Smooth muscle cell (in vitro differentiated cells): ENCODE measurements around the gene GMEB1. TPM values are rescaled to one million over a fixed set of nuclear protein-coding genes. Genes with fewer than 3 reads are reported as not detected.

ENCODE experiments used
- DNase-seq: peaks from one replicate; lab custom pipeline; 2025; ENCODE audit not compliant: unreplicated experiment; lab: John Stamatoyannopoulos, UW
- H2AFZ ChIP-seq: fragments of 200-600 bp; sonication (generic); 2 replicates; pipeline ENCODE4 v1.6.0; 2016; ENCODE audit warnings: antibody characterized with exemption, low read depth, mild to moderate bottlenecking
- H3F3A ChIP-seq: fragments of 200-600 bp; sonication (generic); 2 replicates; pipeline ENCODE4 v1.6.0; 2017; ENCODE audit warnings: antibody characterized with exemption, low read depth
- H3K27ac ChIP-seq: fragments of 200-600 bp; sonication (generic); 2 replicates; pipeline ENCODE4 v1.5.1; 2016; ENCODE audit warnings: low read depth, mild to moderate bottlenecking
- H3K27me3 ChIP-seq: fragments of 200-600 bp; sonication (generic); 2 replicates; pipeline ENCODE4 v1.6.1; 2016; ENCODE audit warnings: low read depth, mild to moderate bottlenecking
- H3K36me3 ChIP-seq: fragments of 200-600 bp; sonication (generic); 2 replicates; pipeline ENCODE4 v1.5.1; 2016; ENCODE audit warnings: low read depth
- H3K4me1 ChIP-seq: fragments of 200-600 bp; sonication (generic); 2 replicates; pipeline ENCODE4 v1.5.1; 2016; ENCODE audit warnings: low read depth
- H3K4me2 ChIP-seq: fragments of 200-600 bp; sonication (generic); 2 replicates; pipeline ENCODE4 v1.6.0; 2016; ENCODE audit warnings: mild to moderate bottlenecking
- H3K4me3 ChIP-seq: fragments of 200-600 bp; sonication (generic); 2 replicates; pipeline ENCODE4 v1.5.1; 2016; ENCODE audit warnings: mild to moderate bottlenecking
- H3K79me2 ChIP-seq: fragments of 200-600 bp; sonication (generic); 2 replicates; pipeline ENCODE4 v1.6.0; 2016; ENCODE audit warnings: low read depth, mild to moderate bottlenecking
- H3K9ac ChIP-seq: fragments of 200-600 bp; sonication (generic); 2 replicates; pipeline ENCODE4 v1.6.0; 2016; ENCODE audit warnings: low read depth
- H3K9me3 ChIP-seq: fragments of 200-600 bp; sonication (generic); replicated peaks from 2 replicates; pipeline ENCODE4 v1.5.1; 2016; ENCODE audit warnings: low read depth
- H4K20me1 ChIP-seq: fragments of 200-600 bp; sonication (generic); 2 replicates; pipeline ENCODE4 v1.6.0; 2016; ENCODE audit warnings: low read depth
- CTCF ChIP-seq: fragments of 200-600 bp; sonication (generic); IDR thresholded peaks from 2 replicates; pipeline ENCODE4 v1.5.1; 2017; ENCODE audit warnings: borderline replicate concordance, mild to moderate bottlenecking, antibody characterized with exemption; ENCODE audit not compliant: insufficient read depth, poor library complexity, severe bottlenecking
- WGBS: methylation state at CpG from one replicate; pipeline ENCODE4 v1.1.7; 2016; ENCODE audit warnings: low lambda C conversion rate; 5-methylcytosine and 5-hydroxymethylcytosine counted together
- polyA plus RNA-seq: library from polyadenylated mRNA; unstranded; fragments of >200 nt; fragmentation: Nextera tagmentation; extraction: Ambion mirVana; gene quantifications from 2 replicates; pipeline ENCODE4 v1.2.1, GENCODE V29; 2016
- total RNA-seq: library from RNA; depleted of rRNA; stranded (reverse); fragments of >200 nt; gene quantifications from 2 replicates; pipeline ENCODE4 v1.2.3, GENCODE V29; 2014

Gene GMEB1
- total and polyA plus RNA-seq, 2 experiments from 2014 or later = 13.0 to 16.3 TPM

DNA sequence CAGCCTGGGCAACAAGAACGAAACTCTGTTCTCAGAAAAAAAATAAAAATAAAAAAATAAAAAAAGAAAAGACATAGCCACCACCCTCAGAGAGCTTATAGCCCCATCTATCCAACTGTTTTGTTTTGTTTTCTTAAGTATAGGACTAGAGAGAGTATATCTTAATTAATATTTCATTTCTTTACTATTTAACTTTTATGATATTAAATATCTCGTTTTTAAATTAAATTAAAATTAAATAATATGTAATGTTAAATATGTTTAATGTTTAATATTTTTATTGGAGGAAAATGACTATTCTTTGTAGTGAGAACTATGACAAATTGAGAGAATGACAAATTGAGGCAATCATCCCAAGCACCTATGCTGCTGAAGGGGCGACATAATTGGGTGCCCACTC lies 35.0 kb downstream of the GMEB1 start:
- TF ChIP-seq CTCF = no peak
- Histone ChIP-seq H3K9me3 (no peaks in the 10 kb centered on the region), H3F3A (no peaks in the 10 kb centered on the region), H3K4me3 (no peak overlapping the region), H2AFZ (no peak overlapping the region), H3K79me2 (no peaks in the 10 kb centered on the region), H3K27ac (no peak overlapping the region), H3K9ac (no peak overlapping the region), H3K27me3 (no peaks in the 10 kb centered on the region), H3K4me2 (no peak overlapping the region), H3K36me3 (peaks cover 6% of the 10 kb centered on the region), H4K20me1 (no peaks in the 10 kb centered on the region), H3K4me1 (no peaks in the 10 kb centered on the region)
- DNase-seq = no peak
- 88% methylated on average over 3 of the region's 3 CpGs for WGBS

GRCh38 chr1:28716336-28716735 lies 47.8 kb downstream of the GMEB1 start:
- Histone ChIP-seq H3K9me3 (no peaks in the 10 kb centered on the region), H3K79me2 (no peaks in the 10 kb centered on the region), H2AFZ (no peak overlapping the region), H3K4me2 (no peak overlapping the region), H3K27ac (no peak overlapping the region), H3K9ac (no peak overlapping the region), H3K27me3 (no peaks in the 10 kb centered on the region), H4K20me1 (no peaks in the 10 kb centered on the region), H3K4me3 (no peak overlapping the region), H3F3A (peaks cover 6% of the 10 kb centered on the region), H3K4me1 (peaks cover 5% of the 10 kb centered on the region), H3K36me3 (peaks cover 12% of the 10 kb centered on the region)
- no peak for TF ChIP-seq CTCF
- 94% methylated on average over 2 of the region's 2 CpGs for WGBS
- no peak for DNase-seq

DNA sequence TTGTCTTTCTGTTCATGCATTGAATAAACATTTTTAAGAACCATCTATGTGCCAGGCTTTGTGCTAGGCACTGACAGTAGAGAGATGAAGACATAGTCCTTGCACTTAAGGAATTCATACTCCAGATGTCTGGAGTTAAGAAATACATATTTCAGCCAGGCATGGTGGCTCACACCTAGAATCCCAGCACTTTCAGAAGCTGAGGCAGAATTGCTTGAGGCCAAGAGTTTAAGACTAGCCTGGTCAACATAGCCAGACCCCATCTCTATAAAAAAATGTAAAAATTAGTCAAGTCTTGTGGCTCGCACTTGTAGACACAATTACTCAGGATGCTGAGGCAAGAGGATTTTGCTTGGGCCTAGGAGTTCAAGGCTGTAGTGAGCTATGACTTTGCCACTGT lies 49.6 kb downstream of the GMEB1 start:
- Histone ChIP-seq H3K4me1 (peaks cover 5% of the 10 kb centered on the region), H3K36me3 (peaks cover 5% of the 10 kb centered on the region), H3K9ac (no peak overlapping the region), H3K9me3 (no peaks in the 10 kb centered on the region), H3K4me3 (no peak overlapping the region), H3F3A (peaks cover 6% of the 10 kb centered on the region), H3K27ac (no peak overlapping the region), H3K27me3 (no peaks in the 10 kb centered on the region), H2AFZ (no peak overlapping the region), H3K79me2 (no peaks in the 10 kb centered on the region), H3K4me2 (no peak overlapping the region), H4K20me1 (no peaks in the 10 kb centered on the region)
- WGBS = 96% methylated on average over 1 of the region's 1 CpG
- no peak for TF ChIP-seq CTCF
- no peak for DNase-seq

DNA sequence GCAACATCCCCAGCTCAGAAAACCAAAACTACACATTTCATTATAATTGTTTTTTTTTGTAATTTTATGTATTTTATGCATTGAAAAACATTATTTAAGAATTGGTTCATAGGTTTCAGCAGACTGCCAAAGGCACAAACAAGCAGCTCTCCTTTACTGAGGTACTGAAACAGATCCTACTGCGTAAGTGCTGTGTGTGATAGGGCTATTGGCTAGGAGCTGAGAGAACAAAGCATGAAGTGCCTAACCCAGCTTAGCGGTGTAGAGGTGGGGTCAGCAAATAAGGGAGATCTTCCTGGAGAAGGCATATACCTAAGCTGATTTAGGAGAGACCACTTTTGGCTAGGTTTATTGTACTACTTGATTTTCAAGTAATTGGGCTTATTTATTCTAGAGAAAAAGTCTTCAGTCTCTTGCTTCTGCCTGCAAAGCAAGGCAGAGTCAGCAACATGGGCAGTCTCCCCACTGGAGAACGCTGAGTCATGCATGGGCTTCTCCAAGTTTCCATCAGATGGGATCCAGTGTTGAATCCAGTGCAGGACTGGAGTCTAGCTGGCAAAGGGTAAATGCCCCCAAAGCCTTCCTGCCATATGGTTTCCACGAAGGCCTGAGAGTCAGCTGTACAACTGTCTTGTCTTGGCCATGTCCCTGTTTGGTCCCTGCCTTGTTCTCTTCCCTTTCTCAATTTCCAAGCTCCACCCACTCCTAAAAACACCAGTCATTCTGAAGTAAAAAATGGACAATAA lies 50.2 kb downstream of the GMEB1 start:
- DNase-seq = no peak

More for the DNA sequence above, 50.2 kb downstream of the GMEB1 start:
- Histone ChIP-seq H3K4me3 (no peak overlapping the region), H3K9ac (no peak overlapping the region), H2AFZ (no peak overlapping the region), H3K27me3 (no peaks in the 10 kb centered on the region), H3K27ac (no peak overlapping the region), H3K4me2 (no peak overlapping the region), H3F3A (peaks cover 6% of the 10 kb centered on the region), H3K4me1 (peaks cover 5% of the 10 kb centered on the region), H3K36me3 (peaks cover 5% of the 10 kb centered on the region), H3K79me2 (no peaks in the 10 kb centered on the region), H3K9me3 (no peaks in the 10 kb centered on the region), H4K20me1 (no peaks in the 10 kb centered on the region)
- WGBS = 73% methylated on average over 4 of the region's 4 CpGs
- no peak for TF ChIP-seq CTCF
